GM23338 (cell line): ENCODE measurements around the gene ARHGEF17. TPM values are rescaled to one million over a fixed set of nuclear protein-coding genes. Genes with fewer than 3 reads are reported as not detected.

Experiments used
- ATAC-seq: fragments of 200-7000 bp; cut with Tn5 transposase; 3 replicates; pipeline ENCODE4 v1.9.1; 2020
- DNase-seq: peaks from one replicate; pipeline ENCODE4 v3.0.0-alpha.2; 2015; ENCODE audit warnings: low spot score
- H2AFZ ChIP-seq: fragments of 200-600 bp; sonication (generic); 2 replicates; pipeline ENCODE4 v1.8.0; 2016; ENCODE audit warnings: antibody characterized with exemption, mild to moderate bottlenecking, moderate library complexity
- H3F3A ChIP-seq: fragments of 200-600 bp; sonication (generic); replicated peaks from 2 replicates; pipeline ENCODE4 v1.8.0; 2017; ENCODE audit warnings: antibody characterized with exemption, mixed run types, low read depth
- H3K27ac ChIP-seq: fragments of 200-600 bp; sonication (generic); 2 replicates; pipeline ENCODE4 v1.6.1; 2016; ENCODE audit warnings: low read depth
- H3K27me3 ChIP-seq: fragments of 200-600 bp; sonication (generic); 2 replicates; pipeline ENCODE4 v1.8.0; 2016; ENCODE audit warnings: mild to moderate bottlenecking, mixed run types, moderate library complexity; ENCODE audit not compliant: insufficient read depth
- H3K36me3 ChIP-seq: fragments of 200-600 bp; sonication (generic); 2 replicates; pipeline ENCODE4 v1.8.0; 2016; ENCODE audit warnings: mild to moderate bottlenecking; ENCODE audit not compliant: insufficient read depth
- H3K4me1 ChIP-seq: fragments of 200-600 bp; sonication (generic); 2 replicates; pipeline ENCODE4 v1.8.0; 2016; ENCODE audit warnings: mild to moderate bottlenecking, moderate library complexity; ENCODE audit not compliant: insufficient read depth
- H3K4me2 ChIP-seq: fragments of 200-600 bp; sonication (generic); 2 replicates; pipeline ENCODE4 v1.7.1; 2017; ENCODE audit warnings: mixed run types
- H3K4me3 ChIP-seq: fragments of 200-600 bp; sonication (generic); 2 replicates; pipeline ENCODE4 v1.6.1; 2016; ENCODE audit warnings: mixed run types
- H3K79me2 ChIP-seq: fragments of 200-600 bp; sonication (generic); replicated peaks from 2 replicates; pipeline ENCODE4 v1.8.0; 2017; ENCODE audit warnings: mild to moderate bottlenecking; ENCODE audit not compliant: insufficient read depth
- H3K9me2 ChIP-seq: fragments of 200-600 bp; sonication (generic); 2 replicates; pipeline ENCODE4 v1.8.0; 2017; ENCODE audit not compliant: insufficient read depth
- H4K20me1 ChIP-seq: fragments of 200-600 bp; sonication (generic); replicated peaks from 2 replicates; pipeline ENCODE4 v1.8.0; 2017; ENCODE audit warnings: mild to moderate bottlenecking; ENCODE audit not compliant: insufficient read depth
- H3K27ac Mint-ChIP-seq: 2 replicates; pipeline ENCODE4 v1.8.0; 2020; ENCODE audit warnings: inconsistent platforms, mild to moderate bottlenecking, moderate library complexity, mixed read lengths
- H3K27me3 Mint-ChIP-seq: 3 replicates; pipeline ENCODE4 v1.8.0; 2022; ENCODE audit warnings: low read depth, mild to moderate bottlenecking, moderate library complexity, mixed read lengths, inconsistent platforms; ENCODE audit not compliant: insufficient read depth, poor library complexity
- H3K36me3 Mint-ChIP-seq: 3 replicates; pipeline ENCODE4 v1.8.0; 2021; ENCODE audit warnings: low read depth, mild to moderate bottlenecking, inconsistent platforms, moderate library complexity, mixed read lengths
- H3K4me1 Mint-ChIP-seq: 3 replicates; pipeline ENCODE4 v1.8.0; 2020; ENCODE audit warnings: mild to moderate bottlenecking, inconsistent platforms, mixed read lengths
- H3K4me3 Mint-ChIP-seq: 3 replicates; pipeline ENCODE4 v1.8.0; 2021; ENCODE audit warnings: moderate library complexity, mild to moderate bottlenecking, inconsistent platforms, mixed read lengths
- H3K9me3 Mint-ChIP-seq: 3 replicates; pipeline ENCODE4 v1.8.0; 2020; ENCODE audit warnings: moderate library complexity, mild to moderate bottlenecking, inconsistent platforms, mixed read lengths
- EZH2 ChIP-seq: fragments of 200-600 bp; sonication (generic); IDR thresholded peaks from one replicate; pipeline ENCODE4 v1.8.0; 2017; ENCODE audit warnings: antibody characterized with exemption, mild to moderate bottlenecking, low read depth; ENCODE audit not compliant: unreplicated experiment
- EZH2phosphoT487 ChIP-seq: fragments of 200-600 bp; sonication (generic); IDR thresholded peaks from one replicate; pipeline ENCODE4 v1.8.1; 2018; ENCODE audit warnings: antibody characterized with exemption; ENCODE audit not compliant: unreplicated experiment
- JUNB ChIP-seq: IDR thresholded peaks from one replicate; pipeline ENCODE4 v1.6.1; 2016; ENCODE audit warnings: antibody characterized with exemption; ENCODE audit not compliant: unreplicated experiment
- STAT1 ChIP-seq: IDR thresholded peaks from one replicate; pipeline ENCODE4 v1.6.1; 2016; ENCODE audit warnings: antibody characterized with exemption; ENCODE audit not compliant: unreplicated experiment
- ZNF114 ChIP-seq: fragments of 250-450 bp; sonication (Bioruptor Pico); IDR thresholded peaks from 2 replicates; pipeline ENCODE4 v1.5.0; 2020; ENCODE audit warnings: mild to moderate bottlenecking, moderate library complexity
- ZNF331 ChIP-seq: fragments of 250-450 bp; sonication (Bioruptor Pico); IDR thresholded peaks from 2 replicates; pipeline ENCODE4 v1.5.0; 2020; ENCODE audit warnings: low read depth, mild to moderate bottlenecking, moderate library complexity
- polyA plus RNA-seq: library from polyadenylated mRNA; unstranded; fragments of >200 nt; fragmentation: Nextera tagmentation; extraction: Ambion mirVana; gene quantifications from 2 replicates; pipeline ENCODE4 v1.2.1, GENCODE V29; 2016
- total RNA-seq: library from RNA; depleted of rRNA; stranded (reverse); fragments of >200 nt; shearing (Covaris generic); gene quantifications from 2 replicates; pipeline ENCODE4 v1.2.3, GENCODE V29; 2014
- TF ChIP-seq, protein P1 (sequence below): IDR thresholded peaks from one replicate; pipeline ENCODE4 v1.6.1; 2018; ENCODE audit warnings: antibody characterized with exemption; ENCODE audit not compliant: unreplicated experiment
- TF ChIP-seq, protein P2 (sequence below), 2 experiments: fragments of 200-600 bp in 1 of 2; sonication (generic) in 1 of 2; conservative IDR thresholded peaks; 2 replicates each; pipeline versions ENCODE4 v1.5.1 to v1.6.1; 2016 to 2017; ENCODE audit warnings: antibody characterized with exemption in 2 of 2, low read depth in 2 of 2, mild to moderate bottlenecking in 2 of 2, moderate library complexity in 1 of 2
- TF ChIP-seq, protein P3 (sequence below): IDR thresholded peaks from 2 replicates; pipeline ENCODE4 v1.6.1; 2016; ENCODE audit warnings: antibody characterized with exemption

ARHGEF17 gene
- total and polyA plus RNA-seq, 2 experiments from 2014 or later, result 2.9 to 15.0 TPM

DNA sequence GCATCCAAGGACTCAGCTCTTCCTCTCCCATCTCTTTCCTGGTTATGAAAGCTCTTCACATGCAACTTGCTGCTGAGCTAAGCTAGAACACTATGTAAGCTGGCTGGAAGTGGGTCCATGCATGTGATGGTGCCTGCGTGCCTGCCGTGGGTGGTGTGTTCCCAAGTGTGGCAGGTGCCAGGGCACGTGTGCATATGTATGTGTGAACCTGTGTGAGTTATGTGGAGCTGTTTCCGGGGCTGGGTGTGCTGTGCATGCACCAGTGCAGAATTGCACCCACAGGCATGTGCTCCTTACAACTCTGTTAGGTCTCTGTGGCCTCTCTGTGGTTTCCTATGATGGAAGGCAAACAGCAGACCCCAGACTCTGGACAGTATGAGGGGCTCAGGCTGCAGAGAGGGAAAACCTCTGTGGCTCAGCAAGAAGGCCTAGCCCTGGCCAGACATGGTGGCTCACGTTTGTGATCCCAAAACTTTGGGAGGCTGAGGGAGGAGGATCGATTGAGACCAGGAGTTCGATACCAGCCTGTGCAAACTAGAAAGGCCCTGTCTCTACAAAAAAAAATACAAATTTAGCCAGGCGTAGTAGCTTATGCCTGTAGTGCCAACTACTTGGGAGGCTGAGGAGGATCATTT is 40.1 kb upstream of the ARHGEF17 start:
- peaks cover 45% of the 10 kb centered on the region for H3K4me1 Mint-ChIP-seq
- H3K27me3 ChIP-seq, result peaks cover 24% of the 10 kb centered on the region
- H3K36me3 Mint-ChIP-seq, result no peaks in the 10 kb centered on the region
- H3K9me3 Mint-ChIP-seq, result no peaks in the 10 kb centered on the region
- no peak overlapping the region for H3K4me3 Mint-ChIP-seq
- no peaks in the 10 kb centered on the region for H3K9me2 ChIP-seq
- H3K27me3 Mint-ChIP-seq, result peaks cover 20% of the 10 kb centered on the region
- H3K27ac Mint-ChIP-seq, result no peak overlapping the region
- H3K4me2 ChIP-seq, result no peak overlapping the region
- TF ChIP-seq EZH2phosphoT487, result no peak
- TF ChIP-seq, protein P1, sequence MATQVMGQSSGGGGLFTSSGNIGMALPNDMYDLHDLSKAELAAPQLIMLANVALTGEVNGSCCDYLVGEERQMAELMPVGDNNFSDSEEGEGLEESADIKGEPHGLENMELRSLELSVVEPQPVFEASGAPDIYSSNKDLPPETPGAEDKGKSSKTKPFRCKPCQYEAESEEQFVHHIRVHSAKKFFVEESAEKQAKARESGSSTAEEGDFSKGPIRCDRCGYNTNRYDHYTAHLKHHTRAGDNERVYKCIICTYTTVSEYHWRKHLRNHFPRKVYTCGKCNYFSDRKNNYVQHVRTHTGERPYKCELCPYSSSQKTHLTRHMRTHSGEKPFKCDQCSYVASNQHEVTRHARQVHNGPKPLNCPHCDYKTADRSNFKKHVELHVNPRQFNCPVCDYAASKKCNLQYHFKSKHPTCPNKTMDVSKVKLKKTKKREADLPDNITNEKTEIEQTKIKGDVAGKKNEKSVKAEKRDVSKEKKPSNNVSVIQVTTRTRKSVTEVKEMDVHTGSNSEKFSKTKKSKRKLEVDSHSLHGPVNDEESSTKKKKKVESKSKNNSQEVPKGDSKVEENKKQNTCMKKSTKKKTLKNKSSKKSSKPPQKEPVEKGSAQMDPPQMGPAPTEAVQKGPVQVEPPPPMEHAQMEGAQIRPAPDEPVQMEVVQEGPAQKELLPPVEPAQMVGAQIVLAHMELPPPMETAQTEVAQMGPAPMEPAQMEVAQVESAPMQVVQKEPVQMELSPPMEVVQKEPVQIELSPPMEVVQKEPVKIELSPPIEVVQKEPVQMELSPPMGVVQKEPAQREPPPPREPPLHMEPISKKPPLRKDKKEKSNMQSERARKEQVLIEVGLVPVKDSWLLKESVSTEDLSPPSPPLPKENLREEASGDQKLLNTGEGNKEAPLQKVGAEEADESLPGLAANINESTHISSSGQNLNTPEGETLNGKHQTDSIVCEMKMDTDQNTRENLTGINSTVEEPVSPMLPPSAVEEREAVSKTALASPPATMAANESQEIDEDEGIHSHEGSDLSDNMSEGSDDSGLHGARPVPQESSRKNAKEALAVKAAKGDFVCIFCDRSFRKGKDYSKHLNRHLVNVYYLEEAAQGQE, result no peak
- TF ChIP-seq ZNF114, result no peak
- DNase-seq (no peak), ATAC-seq (no peak)
- H3K4me3 ChIP-seq, result no peak overlapping the region
- H3F3A ChIP-seq, result no peaks in the 10 kb centered on the region
- H4K20me1 ChIP-seq, result no peaks in the 10 kb centered on the region
- peaks cover 3% of the 10 kb centered on the region; the same call in 1 of the 2 replicates for H3K4me1 ChIP-seq
- no peak overlapping the region for H2AFZ ChIP-seq
- no peaks in the 10 kb centered on the region for H3K79me2 ChIP-seq
- no peak overlapping the region for H3K27ac ChIP-seq
- H3K36me3 ChIP-seq, result no peaks in the 10 kb centered on the region

DNA sequence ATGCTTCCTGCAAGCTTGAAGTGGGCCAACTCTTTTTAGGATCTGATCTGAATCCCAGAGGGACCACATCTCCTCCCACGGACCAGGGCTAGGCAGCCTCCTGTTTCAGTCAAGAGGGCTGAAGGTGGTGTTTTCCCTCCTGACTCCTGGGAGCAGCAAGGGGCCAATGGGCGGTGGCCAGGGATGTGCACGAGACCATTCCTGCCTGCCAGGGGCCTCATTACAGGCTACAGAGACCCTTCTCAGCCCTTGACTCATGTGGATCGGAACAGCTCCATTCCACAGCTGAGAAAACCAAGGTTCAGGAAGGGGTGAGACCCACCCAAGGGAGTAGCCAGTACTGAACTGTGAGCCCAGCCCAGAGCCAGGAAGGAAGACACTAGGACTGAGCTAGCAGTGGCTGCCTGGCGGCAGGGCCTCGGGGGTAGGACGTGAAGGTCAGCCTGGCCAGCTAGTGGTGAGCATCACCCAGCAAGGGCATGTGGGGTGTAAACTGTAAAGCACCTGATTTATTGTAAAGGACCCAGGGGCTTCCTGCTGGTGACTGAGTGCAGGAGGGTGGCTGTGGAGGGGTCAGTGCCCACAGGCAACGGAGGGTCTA is 39.3 kb upstream of the ARHGEF17 start:
- ATAC-seq (no peak), DNase-seq (no peak)
- H3K27me3 Mint-ChIP-seq, result peaks cover 20% of the 10 kb centered on the region
- Histone ChIP-seq H3K79me2 (no peaks in the 10 kb centered on the region), H2AFZ (no peak overlapping the region), H3F3A (no peaks in the 10 kb centered on the region), H3K27ac (no peak overlapping the region), H3K36me3 (no peaks in the 10 kb centered on the region), H3K4me1 (peaks cover 3% of the 10 kb centered on the region; the same call in 1 of the 2 replicates), H3K9me2 (no peaks in the 10 kb centered on the region), H3K4me2 (no peak overlapping the region), H3K27me3 (peaks cover 21% of the 10 kb centered on the region), H4K20me1 (no peaks in the 10 kb centered on the region), H3K4me3 (no peak overlapping the region)
- H3K36me3 Mint-ChIP-seq, result no peaks in the 10 kb centered on the region
- TF ChIP-seq, protein P2, sequence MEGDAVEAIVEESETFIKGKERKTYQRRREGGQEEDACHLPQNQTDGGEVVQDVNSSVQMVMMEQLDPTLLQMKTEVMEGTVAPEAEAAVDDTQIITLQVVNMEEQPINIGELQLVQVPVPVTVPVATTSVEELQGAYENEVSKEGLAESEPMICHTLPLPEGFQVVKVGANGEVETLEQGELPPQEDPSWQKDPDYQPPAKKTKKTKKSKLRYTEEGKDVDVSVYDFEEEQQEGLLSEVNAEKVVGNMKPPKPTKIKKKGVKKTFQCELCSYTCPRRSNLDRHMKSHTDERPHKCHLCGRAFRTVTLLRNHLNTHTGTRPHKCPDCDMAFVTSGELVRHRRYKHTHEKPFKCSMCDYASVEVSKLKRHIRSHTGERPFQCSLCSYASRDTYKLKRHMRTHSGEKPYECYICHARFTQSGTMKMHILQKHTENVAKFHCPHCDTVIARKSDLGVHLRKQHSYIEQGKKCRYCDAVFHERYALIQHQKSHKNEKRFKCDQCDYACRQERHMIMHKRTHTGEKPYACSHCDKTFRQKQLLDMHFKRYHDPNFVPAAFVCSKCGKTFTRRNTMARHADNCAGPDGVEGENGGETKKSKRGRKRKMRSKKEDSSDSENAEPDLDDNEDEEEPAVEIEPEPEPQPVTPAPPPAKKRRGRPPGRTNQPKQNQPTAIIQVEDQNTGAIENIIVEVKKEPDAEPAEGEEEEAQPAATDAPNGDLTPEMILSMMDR (conservative IDR thresholded peaks at IDR 0.05; ENCODE audit: low read depth in 2 of 2), result no peak
- TF ChIP-seq JUNB (no peak), STAT1 (no peak), ZNF114 (no peak), ZNF331 (no peak), EZH2 (no peak)
- TF ChIP-seq, protein P3, sequence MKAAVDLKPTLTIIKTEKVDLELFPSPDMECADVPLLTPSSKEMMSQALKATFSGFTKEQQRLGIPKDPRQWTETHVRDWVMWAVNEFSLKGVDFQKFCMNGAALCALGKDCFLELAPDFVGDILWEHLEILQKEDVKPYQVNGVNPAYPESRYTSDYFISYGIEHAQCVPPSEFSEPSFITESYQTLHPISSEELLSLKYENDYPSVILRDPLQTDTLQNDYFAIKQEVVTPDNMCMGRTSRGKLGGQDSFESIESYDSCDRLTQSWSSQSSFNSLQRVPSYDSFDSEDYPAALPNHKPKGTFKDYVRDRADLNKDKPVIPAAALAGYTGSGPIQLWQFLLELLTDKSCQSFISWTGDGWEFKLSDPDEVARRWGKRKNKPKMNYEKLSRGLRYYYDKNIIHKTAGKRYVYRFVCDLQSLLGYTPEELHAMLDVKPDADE, result no peak
- H3K27ac Mint-ChIP-seq, result no peak overlapping the region
- H3K4me1 Mint-ChIP-seq, result peaks cover 45% of the 10 kb centered on the region
- H3K9me3 Mint-ChIP-seq, result no peaks in the 10 kb centered on the region
- no peak overlapping the region; the same call in 2 of the 3 replicates for H3K4me3 Mint-ChIP-seq
